ENCODE results near the gene FBLN2.

GRCh38 chr3:13544951-13545651 lies 3.8 kb upstream of the FBLN2 start:
- no peak for TF ChIP-seq CTCF (IDR thresholded peaks at IDR 0.05; ENCODE audit: low read depth, low read length, missing input control)
- no peak for TF ChIP-seq MAX (IDR thresholded peaks at IDR 0.05)
- no peak for TF ChIP-seq GABPA (IDR thresholded peaks at IDR 0.05 in 1 of 2, conservative IDR thresholded peaks at IDR 0.05 in 1 of 2)
- no peak for TF ChIP-seq ZBTB33 (IDR thresholded peaks at IDR 0.05)
- TF ChIP-seq REST (IDR thresholded peaks at IDR 0.05): no peak
- no peak for TF ChIP-seq YY1 (IDR thresholded peaks at IDR 0.05)
- TF ChIP-seq EGR1 (IDR thresholded peaks at IDR 0.05; ENCODE audit: low read depth in 2 of 2): no peak
- no peak for TF ChIP-seq RAD21 (IDR thresholded peaks at IDR 0.05)
- no peak for TF ChIP-seq TAF1 (conservative IDR thresholded peaks at IDR 0.05)
